HG03342 (cell line): ENCODE data around the gene RAB5A.
"Not testable (repeated sequence)": the region's sequence is repeated elsewhere in the genome, so short reads cannot be mapped to it uniquely, and the experiment has no call there.

Experiments used
- ATAC-seq: cut with Tn5 transposase; IDR thresholded peaks from one replicate; pipeline ENCODE4 v1.9.1; 2021; ENCODE audit warnings: mild to moderate bottlenecking, moderate library complexity; ENCODE audit not compliant: unreplicated experiment

RAB5A gene

GRCh38 chr3:20023623-20024405 is 76.9 kb downstream of the RAB5A start:
- no peak for ATAC-seq

- ATAC-seq: no peak
Measured at GRCh38 chr3:20027136-20027535, 80.2 kb downstream of the RAB5A start.

- ATAC-seq: no peak
Measured at GRCh38 chr3:20028905-20029331, 82.0 kb downstream of the RAB5A start.

GRCh38 chr3:20031939-20032338 is 85.0 kb downstream of the RAB5A start:
- not testable (repeated sequence) for ATAC-seq
